Stimulated activated CD8-positive, alpha-beta memory T cell treated with anti-CD3 and anti-CD28 coated beads, Interleukin-2, amount 100 ng/mL, for 48 hours (primary cell): ENCODE data around the gene CR1.
"Not testable (repeated sequence)": the region's sequence is repeated elsewhere in the genome, so short reads cannot be mapped to it uniquely, and the experiment has no call there.

ENCODE experiments used
- DNase-seq, 2 donors: peaks; one replicate each; pipeline ENCODE4 v3.0.0-alpha.2; 2020; ENCODE audit warnings: low read depth in 2 of 2

Gene CR1

GRCh38 chr1:207644166-207644851 is 148.4 kb downstream of the CR1 start:
- no peak for DNase-seq

- peak; percentile 70 for DNase-seq
Measured at GRCh38 chr1:207644852-207645634, 149.1 kb downstream of the CR1 start, which contains the start of gene CR1L. Gene CR1L (plus strand): TSS chr1:207645133. CDS start chr1:207645234, 101 bp downstream.

GRCh38 chr1:207645635-207646081 is 149.7 kb downstream of the CR1 start:
- DNase-seq, result no peak

GRCh38 chr1:207646171-207646570 is 150.2 kb downstream of the CR1 start:
- DNase-seq, result no peak

GRCh38 chr1:207646944-207647579 is 151.1 kb downstream of the CR1 start:
- no peak for DNase-seq

- DNase-seq, result no peak
Measured at GRCh38 chr1:207647671-207648333, 151.8 kb downstream of the CR1 start.

GRCh38 chr1:207648334-207649209 is 152.6 kb downstream of the CR1 start:
- no peak for DNase-seq

- DNase-seq, result no peak
Measured at GRCh38 chr1:207649210-207649753, 153.3 kb downstream of the CR1 start.

GRCh38 chr1:207649865-207650580 is 154.1 kb downstream of the CR1 start:
- no peak for DNase-seq

- no peak for DNase-seq
Measured at GRCh38 chr1:207651583-207651982, 155.6 kb downstream of the CR1 start.

- DNase-seq, result no peak
Measured at GRCh38 chr1:207654320-207654719, 158.4 kb downstream of the CR1 start.

GRCh38 chr1:207658408-207658807 is 162.5 kb downstream of the CR1 start:
- no peak for DNase-seq

GRCh38 chr1:207658904-207659485 is 163.0 kb downstream of the CR1 start:
- no peak for DNase-seq

GRCh38 chr1:207659545-207660153 is 163.7 kb downstream of the CR1 start:
- DNase-seq, result no peak

- DNase-seq, result not testable (repeated sequence)
Measured at GRCh38 chr1:207661420-207661819, 165.5 kb downstream of the CR1 start.

GRCh38 chr1:207666342-207666741 is 170.4 kb downstream of the CR1 start:
- DNase-seq, result no peak

GRCh38 chr1:207669528-207670009 is 173.6 kb downstream of the CR1 start:
- no peak for DNase-seq

GRCh38 chr1:207670192-207670591 is 174.2 kb downstream of the CR1 start:
- no peak for DNase-seq

GRCh38 chr1:207670997-207671396 is 175.0 kb downstream of the CR1 start:
- DNase-seq, result no peak
